OCI-LY1 (cell line): ENCODE results near the gene CDK18.
"Not testable (repeated sequence)": the region's sequence is repeated elsewhere in the genome, so short reads cannot be mapped to it uniquely, and the experiment has no call there.

Experiments
- H2AFZ ChIP-seq: fragments of 200-600 bp; sonication (generic), shearing (Covaris generic); 2 replicates; pipeline ENCODE4 v1.6.0; 2014; ENCODE audit warnings: antibody characterized with exemption, mild to moderate bottlenecking, low read length
- H3F3A ChIP-seq: fragments of 200-600 bp; sonication (generic), shearing (Covaris generic); 2 replicates; pipeline ENCODE4 v1.6.0; 2014; ENCODE audit warnings: mild to moderate bottlenecking, antibody characterized with exemption, low read length, moderate library complexity; ENCODE audit not compliant: insufficient read depth
- H3K27ac ChIP-seq: fragments of 200-600 bp; sonication (generic); 2 replicates; pipeline ENCODE4 v1.5.1; 2014; ENCODE audit warnings: low read length, mixed run types, mild to moderate bottlenecking, low read depth; ENCODE audit not compliant: poor library complexity, severe bottlenecking
- H3K27me3 ChIP-seq: fragments of 200-600 bp; sonication (generic); 2 replicates; pipeline ENCODE4 v1.6.0; 2014; ENCODE audit warnings: antibody characterized with exemption, mild to moderate bottlenecking, low read length, moderate library complexity; ENCODE audit not compliant: insufficient read depth
- H3K36me3 ChIP-seq: fragments of 200-600 bp; sonication (generic); 2 replicates; pipeline ENCODE4 v1.6.1; 2014; ENCODE audit warnings: mild to moderate bottlenecking, antibody characterized with exemption, low read length, moderate library complexity, mixed read lengths; ENCODE audit not compliant: insufficient read depth
- H3K4me1 ChIP-seq: fragments of 200-600 bp; sonication (generic); 2 replicates; pipeline ENCODE4 v1.5.1; 2014; ENCODE audit warnings: mild to moderate bottlenecking, low read length, moderate library complexity; ENCODE audit not compliant: insufficient read depth, severe bottlenecking
- H3K4me2 ChIP-seq: fragments of 200-600 bp; sonication (generic), shearing (Covaris generic); 2 replicates; pipeline ENCODE4 v1.6.1; 2014; ENCODE audit warnings: low read length
- H3K4me3 ChIP-seq: fragments of 200-600 bp; sonication (generic); 2 replicates; pipeline ENCODE4 v1.5.1; 2014; ENCODE audit warnings: low read length, low read depth, mild to moderate bottlenecking, mixed read lengths; ENCODE audit not compliant: poor library complexity, severe bottlenecking
- H3K79me2 ChIP-seq: fragments of 200-600 bp; shearing (Covaris generic); 2 replicates; pipeline ENCODE4 v1.6.1; 2016; ENCODE audit warnings: mixed run types, low read length, mixed read lengths; ENCODE audit not compliant: insufficient read depth
- H3K9ac ChIP-seq: fragments of 200-600 bp; sonication (generic), shearing (Covaris generic); 2 replicates; pipeline ENCODE4 v1.6.1; 2014; ENCODE audit warnings: mild to moderate bottlenecking, low read length, mixed read lengths
- H3K9me2 ChIP-seq: fragments of 200-600 bp; sonication (generic), shearing (Covaris generic); 2 replicates; pipeline ENCODE4 v1.6.1; 2014; ENCODE audit warnings: low read depth, mild to moderate bottlenecking, low read length, mixed read lengths
- H3K9me3 ChIP-seq: fragments of 200-600 bp; shearing (Covaris generic); 2 replicates; pipeline ENCODE4 v1.6.1; 2014; ENCODE audit warnings: low read length, mixed read lengths
- H4K20me1 ChIP-seq: fragments of 200-600 bp; sonication (generic), shearing (Covaris generic); 2 replicates; pipeline ENCODE4 v1.6.0; 2016; ENCODE audit warnings: mild to moderate bottlenecking, low read length; ENCODE audit not compliant: insufficient read depth
- CTCF ChIP-seq: fragments of 200-600 bp; sonication (generic), shearing (Covaris generic); IDR thresholded peaks from 2 replicates; pipeline ENCODE4 v1.5.1; 2017; ENCODE audit warnings: mild to moderate bottlenecking, antibody characterized with exemption, low read length, moderate library complexity, mixed read lengths
- EZH2 ChIP-seq: fragments of 200-600 bp; sonication (generic), shearing (Covaris generic); IDR thresholded peaks from 2 replicates; pipeline ENCODE4 v1.8.0; 2017; ENCODE audit warnings: borderline replicate concordance, mixed run types, mild to moderate bottlenecking, antibody characterized with exemption, low read length, moderate library complexity, mixed read lengths

Gene CDK18

GRCh38 chr1:205480349-205480985, 24.0 kb upstream of the CDK18 start:
- Histone ChIP-seq H3K36me3 (peaks cover 2% of the 10 kb centered on the region; the same call in 1 of the 2 replicates), H3K9me3 (peaks cover 7% of the 10 kb centered on the region), H2AFZ (no peak overlapping the region), H3K27me3 (peaks cover 9% of the 10 kb centered on the region; the same call in 1 of the 2 replicates), H3K27ac (no peak overlapping the region), H3K4me3 (no peak overlapping the region), H3K4me1 (no peaks in the 10 kb centered on the region), H3F3A (no peaks in the 10 kb centered on the region), H3K9ac (no peak overlapping the region), H3K9me2 (no peaks in the 10 kb centered on the region), H4K20me1 (no peaks in the 10 kb centered on the region), H3K79me2 (no peaks in the 10 kb centered on the region), H3K4me2 (no peak overlapping the region)
- TF ChIP-seq EZH2 (no peak), CTCF (no peak)

- Histone ChIP-seq H3K4me2 (no peak overlapping the region), H3F3A (no peaks in the 10 kb centered on the region), H3K4me3 (no peak overlapping the region), H3K4me1 (no peaks in the 10 kb centered on the region), H4K20me1 (no peaks in the 10 kb centered on the region), H3K9ac (no peak overlapping the region), H3K27me3 (peaks cover 3% of the 10 kb centered on the region; the same call in 1 of the 2 replicates), H3K36me3 (no peaks in the 10 kb centered on the region), H3K9me3 (no peaks in the 10 kb centered on the region), H3K27ac (no peak overlapping the region), H3K9me2 (no peaks in the 10 kb centered on the region), H2AFZ (no peak overlapping the region), H3K79me2 (no peaks in the 10 kb centered on the region)
- TF ChIP-seq CTCF (no peak), EZH2 (no peak)
These were observed 23.3 kb upstream of the CDK18 start for GRCh38 chr1:205481218-205481617.

- Histone ChIP-seq H3K4me3 (no peak overlapping the region), H3K9ac (no peak overlapping the region), H3K27me3 (peaks cover 3% of the 10 kb centered on the region; the same call in 1 of the 2 replicates), H3K9me3 (no peaks in the 10 kb centered on the region), H3K79me2 (no peaks in the 10 kb centered on the region), H3K4me2 (no peak overlapping the region), H3K36me3 (no peaks in the 10 kb centered on the region), H3K9me2 (no peaks in the 10 kb centered on the region), H3K4me1 (no peaks in the 10 kb centered on the region), H2AFZ (no peak overlapping the region), H3F3A (no peaks in the 10 kb centered on the region), H3K27ac (no peak overlapping the region), H4K20me1 (no peaks in the 10 kb centered on the region)
- no peak for TF ChIP-seq CTCF
- TF ChIP-seq EZH2 = no peak
These were observed 22.8 kb upstream of the CDK18 start for GRCh38 chr1:205481629-205482151.

- not testable (repeated sequence) for H3K4me2 ChIP-seq, H3K27ac ChIP-seq, H3F3A ChIP-seq, H3K36me3 ChIP-seq, H3K9me3 ChIP-seq, H3K4me1 ChIP-seq, H3K79me2 ChIP-seq, H2AFZ ChIP-seq, H3K9me2 ChIP-seq, H4K20me1 ChIP-seq, H3K4me3 ChIP-seq, H3K27me3 ChIP-seq, H3K9ac ChIP-seq
These were observed 21.9 kb upstream of the CDK18 start for GRCh38 chr1:205482587-205482986.
